GM12878 (cell line): Measurements from ENCODE around the gene COX19. TPM values are rescaled to one million over a fixed set of nuclear protein-coding genes. Genes with fewer than 3 reads are reported as not detected.

ENCODE experiments used
- ATAC-seq: fragments of 200-7000 bp; cut with Tn5 transposase; 3 replicates; pipeline ENCODE4 v1.9.1; 2020; ENCODE audit warnings: mild to moderate bottlenecking, moderate library complexity
- BruUV-seq: library from RNA; stranded (reverse); fragments of 400-500 nt; replicated peaks from 2 replicates; lab custom pipeline; 2021; lab: Mats Ljungman, UMichigan
- CTCF ChIA-PET: fragments of 300-600 bp; sonication (Branson Sonifier 250); formaldehyde crosslinking; extraction: SDS; loops from one replicate; lab custom pipeline; 2021; ENCODE audit warnings: inconsistent platforms; lab: Yijun Ruan, JAX
- POLR2A ChIA-PET: fragments of 350-600 bp; formaldehyde crosslinking; extraction: SDS; loops from one replicate; lab custom pipeline; 2021; ENCODE audit warnings: inconsistent platforms; lab: Charles Lee
- RAD21 ChIA-PET: fragments of 300-600 bp; sonication (Branson Sonifier 250); formaldehyde crosslinking; loops from one replicate; lab custom pipeline; 2023; ENCODE audit warnings: antibody characterized with exemption; ENCODE audit not compliant: unreplicated experiment; lab: Charles Lee
- SMC1A ChIA-PET: fragments of 300-600 bp; sonication (Branson Sonifier 250); formaldehyde crosslinking; loops from one replicate; lab custom pipeline; 2023; ENCODE audit not compliant: unreplicated experiment, uncharacterized antibody; lab: Charles Lee
- DNase-seq: peaks from one replicate; pipeline ENCODE4 v3.0.0-alpha.2; 2011; ENCODE audit warnings: low read depth, low spot score
- FAIRE-seq: peaks from 3 replicates; lab custom pipeline; 2011; peaks lifted over from hg19 to GRCh38; lab: Jason Lieb, UNC
- H2AFZ ChIP-seq: 2 replicates; pipeline ENCODE4 v1.6.0; 2011; ENCODE audit warnings: low read depth, low read length, control low read depth; ENCODE audit not compliant: control insufficient read depth
- H3K27ac ChIP-seq: 2 replicates; pipeline ENCODE4 v1.5.1; 2011; ENCODE audit warnings: control low read depth; ENCODE audit not compliant: control insufficient read depth, insufficient read depth
- H3K27me3 ChIP-seq, 2 experiments: replicated peaks in 1 of 2; 2 replicates each; pipeline versions ENCODE4 v1.6.0 to v1.6.1; 2011; ENCODE audit warnings: low read length in 1 of 2; ENCODE audit not compliant: control insufficient read depth in 2 of 2, insufficient read depth in 2 of 2
- H3K36me3 ChIP-seq, 2 experiments: 2 replicates each; pipeline ENCODE4 v1.5.1; 2011; ENCODE audit warnings: low read length in 1 of 2; ENCODE audit not compliant: control insufficient read depth in 2 of 2, insufficient read depth in 2 of 2
- H3K4me1 ChIP-seq: 2 replicates; pipeline ENCODE4 v1.6.1; 2011; ENCODE audit warnings: mild to moderate bottlenecking, low read length, moderate library complexity, mixed read lengths; ENCODE audit not compliant: control insufficient read depth, insufficient read depth
- H3K4me2 ChIP-seq: 2 replicates; pipeline ENCODE4 v1.6.0; 2011; ENCODE audit warnings: control low read depth; ENCODE audit not compliant: control insufficient read depth, insufficient read depth
- H3K4me3 ChIP-seq: fragments of 200-600 bp; sonication (generic); 2 replicates; pipeline ENCODE4 v1.5.1; 2016
- H3K79me2 ChIP-seq: 2 replicates; pipeline ENCODE4 v1.6.0; 2011; ENCODE audit warnings: low read length; ENCODE audit not compliant: control insufficient read depth, insufficient read depth
- H3K9ac ChIP-seq: 2 replicates; pipeline ENCODE4 v1.8.0; 2011; ENCODE audit warnings: low read length, control low read depth, mixed read lengths; ENCODE audit not compliant: control insufficient read depth, insufficient read depth
- H3K9me3 ChIP-seq: replicated peaks from 3 replicates; pipeline ENCODE4 v1.5.1; 2011; ENCODE audit warnings: mild to moderate bottlenecking, low read length; ENCODE audit not compliant: control insufficient read depth, insufficient read depth
- H4K20me1 ChIP-seq: 2 replicates; pipeline ENCODE4 v1.6.0; 2011; ENCODE audit not compliant: control insufficient read depth, insufficient read depth
- ATF3 ChIP-seq: IDR thresholded peaks from 2 replicates; pipeline ENCODE4 v1.6.1; 2011; ENCODE audit warnings: low read depth, mild to moderate bottlenecking, low read length, moderate library complexity, borderline replicate concordance; ENCODE audit errors: extremely low read depth
- FOS ChIP-seq: IDR thresholded peaks from 3 replicates; pipeline ENCODE4 v1.6.1; 2011; ENCODE audit warnings: borderline replicate concordance; ENCODE audit not compliant: insufficient read length; ENCODE audit errors: extremely low read depth
- KAT2A ChIP-seq: conservative IDR thresholded peaks from 2 replicates; pipeline ENCODE4 v1.6.1; 2011; ENCODE audit warnings: low read depth, low read length; ENCODE audit not compliant: control insufficient read depth
- POLR2A ChIP-seq: IDR thresholded peaks from 2 replicates; pipeline ENCODE4 v1.6.1; 2011; ENCODE audit warnings: low read depth, mild to moderate bottlenecking, low read length
- RAD21 ChIP-seq: IDR thresholded peaks from 2 replicates; pipeline ENCODE4 v1.6.1; 2011; ENCODE audit warnings: mild to moderate bottlenecking, low read depth, low read length, moderate library complexity; ENCODE audit not compliant: insufficient read depth
- SPI1 ChIP-seq: IDR thresholded peaks from 2 replicates; pipeline ENCODE4 v1.6.1; 2011; ENCODE audit warnings: low read depth, mild to moderate bottlenecking, low read length, moderate library complexity, borderline replicate concordance; ENCODE audit not compliant: insufficient read depth
- SUPT20H ChIP-seq: IDR thresholded peaks from 2 replicates; pipeline ENCODE4 v1.6.1; 2011; ENCODE audit warnings: low read depth, mild to moderate bottlenecking, low read length, moderate library complexity, borderline replicate concordance; ENCODE audit not compliant: control insufficient read depth
- ZNF274 ChIP-seq: IDR thresholded peaks from one replicate; pipeline ENCODE4 v1.8.0; 2011; ENCODE audit not compliant: insufficient read length, insufficient read depth
- WGBS: methylation state at CpG from one replicate; pipeline ENCODE4 v1.1.6; 2016; ENCODE audit warnings: low lambda C conversion rate; ENCODE audit not compliant: insufficient replicate concordance, insufficient coverage; ENCODE audit errors: missing lambda C conversion rate; 5-methylcytosine and 5-hydroxymethylcytosine counted together
- in situ Hi-C: fragments of 300-500 bp; cut with MboI; formaldehyde crosslinking; loops from 9 replicates; pipeline ENCODE4 v1.14.3; 2018; ENCODE audit warnings: mixed read lengths
- intact Hi-C: fragments of 100-400 bp; cut with micrococcal nuclease; formaldehyde crosslinking; loops from one replicate; pipeline ENCODE4 v1.14.2; 2022; ENCODE audit not compliant: unreplicated experiment
- polyA plus RNA-seq, 11 experiments: library from polyadenylated mRNA; depleted of rRNA in 4 of 11; unstranded in 6 of 11; stranded (reverse) in 5 of 11; fragments of >200 nt; fragmentation: Nextera tagmentation in 4 of 11; fragmentation: Illumina TruSeq in 1 of 11; extraction: Ambion mirVana in 4 of 11; extraction: Trizol in 1 of 11; gene quantifications; 1 replicate in 1 of 11; 2 replicates in 10 of 11; pipeline versions ENCODE4 v1.2.1 to v1.2.3, GENCODE V29; 2011 to 2016; ENCODE audit warnings: inconsistent platforms in 2 of 11, missing spikeins in 2 of 11, low read depth in 1 of 11
- total RNA-seq, 4 experiments: library from RNA; depleted of rRNA in 3 of 4; stranded (reverse); fragments of >200 nt in 3 of 4; fragmentation: Illumina TruSeq in 1 of 4; extraction: Trizol in 1 of 4; gene quantifications; 2 replicates each; pipeline versions ENCODE4 v1.2.1 to v1.2.3, GENCODE V29; 2013 to 2021

COX19 gene
- total and polyA plus RNA-seq, 10 of the 15 experiments (the other 5 are each of a cell fraction or from before 2014, with no cell fraction given) = 3.7 to 17.9 (median 10.8) TPM

DNA sequence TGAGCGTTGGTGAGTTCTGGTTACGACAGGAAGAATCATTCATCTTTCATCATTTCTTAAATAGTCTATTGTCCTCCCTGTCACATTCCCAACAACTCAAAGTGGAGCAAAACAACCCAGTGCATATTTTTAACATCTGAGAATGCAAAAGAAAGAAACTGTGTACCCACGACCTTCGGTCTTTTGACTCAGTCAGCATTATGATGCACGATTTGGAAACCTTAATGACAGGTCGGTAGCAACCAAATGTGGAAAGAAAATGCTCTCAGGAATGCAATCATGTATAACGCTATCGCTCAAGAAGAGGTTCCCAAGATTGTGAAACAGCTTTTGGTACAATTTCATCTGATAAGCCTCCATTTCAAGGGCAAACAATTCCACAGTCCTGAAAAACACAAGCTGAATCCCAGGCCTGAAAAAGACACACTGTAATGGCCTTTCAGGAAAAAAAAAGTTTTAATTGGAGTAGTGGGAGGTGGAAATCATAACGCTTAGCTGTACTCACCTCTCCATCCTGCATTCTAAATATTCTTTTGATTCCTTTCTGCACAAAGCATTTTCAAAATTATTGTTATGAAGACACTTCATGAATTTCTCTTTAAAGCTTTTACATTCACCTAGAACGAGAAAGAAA lies 2.6 kb downstream of the COX19 start (continued):
- TF ChIP-seq ATF3 = no peak
- no peak for TF ChIP-seq KAT2A
- no peak for TF ChIP-seq ZNF274
- no peak for TF ChIP-seq SUPT20H

- no peak overlapping the region for H2AFZ ChIP-seq
- intact Hi-C loops = no loop called here
- H3K4me2 ChIP-seq = no peak overlapping the region
- ChIA-PET CTCF (interaction anchor here (0.7 to 7.3 kb wide), 9 partner anchors 11 to 204 kb away, joined by 3 to 78 read pairs (median 3); no protein-coding TSS in a partner anchor), SMC1A (interaction anchor here (0.9 to 4.2 kb wide), 8 partner anchors 12 to 94 kb away, joined by 3 to 22 read pairs (median 6); partner anchors contain the start of gene ADAP1), RAD21 (interaction anchor here (0.6 to 4.6 kb wide), 4 partner anchors 16 to 451 kb away, joined by 3 to 35 read pairs (median 6); no protein-coding TSS in a partner anchor), POLR2A (no interaction called here)
- no TSS peak for BruUV-seq
- FAIRE-seq (no peak), DNase-seq (no peak), ATAC-seq (no peak)
- no peaks in the 10 kb centered on the region for H3K9me3 ChIP-seq
- no peaks in the 10 kb centered on the region for H3K4me1 ChIP-seq
- H3K27me3 ChIP-seq = no peaks in the 10 kb centered on the region
- in situ Hi-C loops = no loop called here
- H3K4me3 ChIP-seq = no peak overlapping the region
- WGBS = 96% methylated on average over 12 of the region's 12 CpGs
- H3K27ac ChIP-seq = no peak overlapping the region
- TF ChIP-seq RAD21 = no peak
- TF ChIP-seq SPI1 = peak; percentile 31; the same call in 1 of the 2 replicates
- TF ChIP-seq POLR2A = 0 out of 2 replicates have a peak, but pooled peaks have one; percentile 39
- TF ChIP-seq FOS = no peak
- H3K79me2 ChIP-seq = peaks cover 42% of the 10 kb centered on the region
- H3K9ac ChIP-seq = no peak overlapping the region
- peaks cover 22 to 40% of the 10 kb centered on the region in 2 experiments for H3K36me3 ChIP-seq
- H4K20me1 ChIP-seq = peaks cover 3% of the 10 kb centered on the region; the same call in 1 of the 2 replicates
Measured at GRCh38 chr7:972110-972509, 3.2 kb downstream of the COX19 start.
